GM12878 (cell line): ENCODE data around the gene DIAPH3. TPM values are rescaled to one million over a fixed set of nuclear protein-coding genes. Genes with fewer than 3 reads are reported as not detected.
"Not testable (repeated sequence)": the region's sequence is repeated elsewhere in the genome, so short reads cannot be mapped to it uniquely, and the experiment has no call there.

Source experiments
- ATAC-seq: fragments of 200-7000 bp; cut with Tn5 transposase; 3 replicates; pipeline ENCODE4 v1.9.1; 2020; ENCODE audit warnings: mild to moderate bottlenecking, moderate library complexity
- BruUV-seq: library from RNA; stranded (reverse); fragments of 400-500 nt; replicated peaks from 2 replicates; lab custom pipeline; 2021; lab: Mats Ljungman, UMichigan
- CTCF ChIA-PET: fragments of 300-600 bp; sonication (Branson Sonifier 250); formaldehyde crosslinking; extraction: SDS; loops from one replicate; lab custom pipeline; 2021; ENCODE audit warnings: inconsistent platforms; lab: Yijun Ruan, JAX
- POLR2A ChIA-PET: fragments of 350-600 bp; formaldehyde crosslinking; extraction: SDS; loops from one replicate; lab custom pipeline; 2021; ENCODE audit warnings: inconsistent platforms; lab: Charles Lee
- RAD21 ChIA-PET: fragments of 300-600 bp; sonication (Branson Sonifier 250); formaldehyde crosslinking; loops from one replicate; lab custom pipeline; 2023; ENCODE audit warnings: antibody characterized with exemption; ENCODE audit not compliant: unreplicated experiment; lab: Charles Lee
- SMC1A ChIA-PET: fragments of 300-600 bp; sonication (Branson Sonifier 250); formaldehyde crosslinking; loops from one replicate; lab custom pipeline; 2023; ENCODE audit not compliant: unreplicated experiment, uncharacterized antibody; lab: Charles Lee
- DNase-seq: peaks from one replicate; pipeline ENCODE4 v3.0.0-alpha.2; 2011; ENCODE audit warnings: low read depth, low spot score
- FAIRE-seq: peaks from 3 replicates; lab custom pipeline; 2011; peaks lifted over from hg19 to GRCh38; lab: Jason Lieb, UNC
- H2AFZ ChIP-seq: 2 replicates; pipeline ENCODE4 v1.6.0; 2011; ENCODE audit warnings: low read depth, low read length, control low read depth; ENCODE audit not compliant: control insufficient read depth
- H3K27ac ChIP-seq: 2 replicates; pipeline ENCODE4 v1.5.1; 2011; ENCODE audit warnings: control low read depth; ENCODE audit not compliant: control insufficient read depth, insufficient read depth
- H3K27me3 ChIP-seq, 2 experiments: replicated peaks in 1 of 2; 2 replicates each; pipeline versions ENCODE4 v1.6.0 to v1.6.1; 2011; ENCODE audit warnings: low read length in 1 of 2; ENCODE audit not compliant: control insufficient read depth in 2 of 2, insufficient read depth in 2 of 2
- H3K36me3 ChIP-seq, 2 experiments: 2 replicates each; pipeline ENCODE4 v1.5.1; 2011; ENCODE audit warnings: low read length in 1 of 2; ENCODE audit not compliant: control insufficient read depth in 2 of 2, insufficient read depth in 2 of 2
- H3K4me1 ChIP-seq: 2 replicates; pipeline ENCODE4 v1.6.1; 2011; ENCODE audit warnings: mild to moderate bottlenecking, low read length, moderate library complexity, mixed read lengths; ENCODE audit not compliant: control insufficient read depth, insufficient read depth
- H3K4me2 ChIP-seq: 2 replicates; pipeline ENCODE4 v1.6.0; 2011; ENCODE audit warnings: control low read depth; ENCODE audit not compliant: control insufficient read depth, insufficient read depth
- H3K4me3 ChIP-seq: fragments of 200-600 bp; sonication (generic); 2 replicates; pipeline ENCODE4 v1.5.1; 2016
- H3K79me2 ChIP-seq: 2 replicates; pipeline ENCODE4 v1.6.0; 2011; ENCODE audit warnings: low read length; ENCODE audit not compliant: control insufficient read depth, insufficient read depth
- H3K9ac ChIP-seq: 2 replicates; pipeline ENCODE4 v1.8.0; 2011; ENCODE audit warnings: low read length, control low read depth, mixed read lengths; ENCODE audit not compliant: control insufficient read depth, insufficient read depth
- H3K9me3 ChIP-seq: replicated peaks from 3 replicates; pipeline ENCODE4 v1.5.1; 2011; ENCODE audit warnings: mild to moderate bottlenecking, low read length; ENCODE audit not compliant: control insufficient read depth, insufficient read depth
- H4K20me1 ChIP-seq: 2 replicates; pipeline ENCODE4 v1.6.0; 2011; ENCODE audit not compliant: control insufficient read depth, insufficient read depth
- CBFB ChIP-seq: IDR thresholded peaks from 2 replicates; pipeline ENCODE4 v1.6.1; 2016; ENCODE audit warnings: antibody characterized with exemption, low read depth
- CEBPB ChIP-seq, 2 experiments: fragments of 150-350 bp in 1 of 2; IDR thresholded peaks; 2 replicates each; pipeline ENCODE4 v1.6.1; 2012 to 2014; ENCODE audit warnings: low read depth in 2 of 2, low read length in 2 of 2, borderline replicate concordance in 1 of 2, inconsistent platforms in 1 of 2
- CHD2 ChIP-seq: IDR thresholded peaks from 2 replicates; pipeline ENCODE4 v1.6.1; 2011; ENCODE audit warnings: low read depth, low read length, improper control_type of control experiment, borderline replicate concordance
- EED ChIP-seq: sonication (generic); IDR thresholded peaks from 2 replicates; pipeline ENCODE4 v1.6.1; 2016; ENCODE audit warnings: antibody characterized with exemption, low read depth
- EP300 ChIP-seq, 2 experiments: fragments of 150-350 bp in 1 of 2; IDR thresholded peaks; 2 replicates each; pipeline ENCODE4 v1.6.1; 2011 to 2012; ENCODE audit warnings: low read depth in 2 of 2, low read length in 2 of 2, borderline replicate concordance in 1 of 2, improper control_type of control experiment in 1 of 2, inconsistent platforms in 1 of 2; ENCODE audit not compliant: control insufficient read depth in 1 of 2
- HDAC2 ChIP-seq: fragments of 200-600 bp; sonication (generic); IDR thresholded peaks from 2 replicates; pipeline ENCODE4 v1.6.1; 2017
- MTA2 ChIP-seq: fragments of 450-650 bp; IDR thresholded peaks from 2 replicates; pipeline ENCODE4 v1.6.1; 2016; ENCODE audit warnings: low read depth, mild to moderate bottlenecking, moderate library complexity
- NFYA ChIP-seq: IDR thresholded peaks from 2 replicates; pipeline ENCODE4 v1.6.1; 2011; ENCODE audit warnings: low read depth, mild to moderate bottlenecking, low read length, improper control_type of control experiment, borderline replicate concordance
- NR2C2 ChIP-seq: IDR thresholded peaks from 2 replicates; pipeline ENCODE4 v1.6.1; 2011; ENCODE audit warnings: borderline replicate concordance, low read depth; ENCODE audit not compliant: control insufficient read depth, insufficient read length
- NR2F1 ChIP-seq: fragments of 450-650 bp; conservative IDR thresholded peaks from 2 replicates; pipeline ENCODE4 v1.6.1; 2017; ENCODE audit warnings: mild to moderate bottlenecking
- NRF1 ChIP-seq: conservative IDR thresholded peaks from 2 replicates; pipeline ENCODE4 v1.6.1; 2011; ENCODE audit warnings: mild to moderate bottlenecking, low read depth, low read length, improper control_type of control experiment
- PKNOX1 ChIP-seq: fragments of 450-650 bp; IDR thresholded peaks from 2 replicates; pipeline ENCODE4 v1.6.1; 2016; ENCODE audit warnings: mild to moderate bottlenecking
- PML ChIP-seq: IDR thresholded peaks from 2 replicates; pipeline ENCODE4 v1.6.1; 2012; ENCODE audit warnings: low read length, inconsistent platforms
- RAD51 ChIP-seq: fragments of 450-650 bp; IDR thresholded peaks from 2 replicates; pipeline ENCODE4 v1.6.1; 2016; ENCODE audit warnings: moderate library complexity, mild to moderate bottlenecking, inconsistent platforms
- RB1 ChIP-seq: fragments of 450-650 bp; formaldehyde crosslinking; IDR thresholded peaks from 2 replicates; pipeline ENCODE4 v1.6.1; 2017; ENCODE audit warnings: mild to moderate bottlenecking, borderline replicate concordance
- SP1 ChIP-seq: IDR thresholded peaks from one replicate; pipeline ENCODE4 v1.6.1; 2011; ENCODE audit warnings: low read depth, low read length
- SUZ12 ChIP-seq: fragments of 200-600 bp; sonication (generic); IDR thresholded peaks from one replicate; pipeline ENCODE4 v1.6.1; 2018; ENCODE audit warnings: antibody characterized with exemption, mild to moderate bottlenecking; ENCODE audit not compliant: unreplicated experiment
- ZNF24 ChIP-seq: fragments of 450-650 bp; IDR thresholded peaks from 2 replicates; pipeline ENCODE4 v1.6.1; 2017; ENCODE audit warnings: antibody characterized with exemption, mild to moderate bottlenecking
- WGBS: methylation state at CpG from one replicate; pipeline ENCODE4 v1.1.6; 2016; ENCODE audit warnings: low lambda C conversion rate; ENCODE audit not compliant: insufficient replicate concordance, insufficient coverage; ENCODE audit errors: missing lambda C conversion rate; 5-methylcytosine and 5-hydroxymethylcytosine counted together
- in situ Hi-C: fragments of 300-500 bp; cut with MboI; formaldehyde crosslinking; loops from 9 replicates; pipeline ENCODE4 v1.14.3; 2018; ENCODE audit warnings: mixed read lengths
- intact Hi-C: fragments of 100-400 bp; cut with micrococcal nuclease; formaldehyde crosslinking; loops from one replicate; pipeline ENCODE4 v1.14.2; 2022; ENCODE audit not compliant: unreplicated experiment
- polyA plus RNA-seq, 11 experiments: library from polyadenylated mRNA; depleted of rRNA in 4 of 11; unstranded in 6 of 11; stranded (reverse) in 5 of 11; fragments of >200 nt; fragmentation: Nextera tagmentation in 4 of 11; fragmentation: Illumina TruSeq in 1 of 11; extraction: Ambion mirVana in 4 of 11; extraction: Trizol in 1 of 11; gene quantifications; 1 replicate in 1 of 11; 2 replicates in 10 of 11; pipeline versions ENCODE4 v1.2.1 to v1.2.3, GENCODE V29; 2011 to 2016; ENCODE audit warnings: inconsistent platforms in 2 of 11, missing spikeins in 2 of 11, low read depth in 1 of 11
- total RNA-seq, 4 experiments: library from RNA; depleted of rRNA in 3 of 4; stranded (reverse); fragments of >200 nt in 3 of 4; fragmentation: Illumina TruSeq in 1 of 4; extraction: Trizol in 1 of 4; gene quantifications; 2 replicates each; pipeline versions ENCODE4 v1.2.1 to v1.2.3, GENCODE V29; 2013 to 2021
- TF ChIP-seq, protein P1 (sequence below): IDR thresholded peaks from 2 replicates; pipeline ENCODE4 v1.6.1; 2011; ENCODE audit warnings: borderline replicate concordance, low read depth, mild to moderate bottlenecking, moderate library complexity, mixed read lengths, low read length; ENCODE audit not compliant: insufficient read depth; ENCODE audit errors: extremely low read length
- TF ChIP-seq, protein P2 (sequence below): fragments of 450-650 bp; IDR thresholded peaks from 2 replicates; pipeline ENCODE4 v1.6.1; 2018; ENCODE audit warnings: borderline replicate concordance, mild to moderate bottlenecking; ENCODE audit not compliant: partially characterized antibody

The DIAPH3 gene
- total and polyA plus RNA-seq, 10 of the 15 experiments (the other 5 are each of a cell fraction or from before 2014, with no cell fraction given) = 10.1 to 25.2 (median 15.4) TPM

GRCh38 chr13:60051754-60052285 is 111.9 kb downstream of the DIAPH3 start:
- RAD21 ChIA-PET = no interaction called here
- no peak for FAIRE-seq

DNA sequence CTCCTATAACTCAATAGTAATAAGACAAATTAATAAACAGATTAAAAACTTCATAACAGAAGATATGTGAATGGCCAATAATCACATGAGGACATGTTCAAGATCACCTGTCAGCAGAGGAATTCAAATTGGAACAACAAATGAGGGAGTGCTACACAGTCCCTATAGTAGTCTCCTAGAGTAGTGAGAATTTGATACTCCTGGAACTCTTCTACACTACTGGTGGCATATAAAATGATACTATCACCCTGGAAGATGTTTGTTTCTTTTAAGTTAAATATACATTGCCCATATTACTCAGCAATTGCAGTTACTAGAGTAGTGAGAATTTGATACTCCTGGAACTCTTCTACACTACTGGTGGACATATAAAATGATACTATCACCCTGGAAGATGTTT is 115.4 kb downstream of the DIAPH3 start:
- H3K36me3 ChIP-seq, ATAC-seq, FAIRE-seq, H3K27me3 ChIP-seq, H4K20me1 ChIP-seq, H3K9me3 ChIP-seq, intact Hi-C loops, H3K4me3 ChIP-seq, CTCF ChIA-PET, H3K4me1 ChIP-seq, SMC1A ChIA-PET, H2AFZ ChIP-seq, in situ Hi-C loops, RAD21 ChIA-PET, POLR2A ChIA-PET, H3K9ac ChIP-seq, BruUV-seq, H3K4me2 ChIP-seq, H3K79me2 ChIP-seq, H3K27ac ChIP-seq, DNase-seq: not testable (repeated sequence)

More at GRCh38 chr13:60051754-60052285, 111.9 kb downstream of the DIAPH3 start:
- H2AFZ ChIP-seq = no peak overlapping the region; the same call in 1 of the 2 replicates
- H3K4me1 ChIP-seq = no peaks in the 10 kb centered on the region
- H3K36me3 ChIP-seq = no peaks in the 10 kb centered on the region
- in situ Hi-C loops (no loop called here), intact Hi-C loops (no loop called here)
- DNase-seq (no peak), ATAC-seq (no peak)
- no TSS peak for BruUV-seq
- H3K4me3 ChIP-seq = no peak overlapping the region
- no peak overlapping the region for H3K4me2 ChIP-seq
- no peak overlapping the region for H3K9ac ChIP-seq
- no peaks in the 10 kb centered on the region for H4K20me1 ChIP-seq
- ChIA-PET POLR2A (no interaction called here), CTCF (no interaction called here), SMC1A (no interaction called here)
- no peaks in the 10 kb centered on the region for H3K27me3 ChIP-seq
- H3K27ac ChIP-seq = no peak overlapping the region
- no peaks in the 10 kb centered on the region for H3K9me3 ChIP-seq
- TF ChIP-seq MTA2 = no peak
- no peak for TF ChIP-seq NRF1
- TF ChIP-seq CEBPB (IDR thresholded peaks at IDR 0.05; ENCODE audit: borderline replicate concordance in 1 of 2, low read depth in 2 of 2, low read length in 2 of 2) = no peak
- TF ChIP-seq, protein P1, sequence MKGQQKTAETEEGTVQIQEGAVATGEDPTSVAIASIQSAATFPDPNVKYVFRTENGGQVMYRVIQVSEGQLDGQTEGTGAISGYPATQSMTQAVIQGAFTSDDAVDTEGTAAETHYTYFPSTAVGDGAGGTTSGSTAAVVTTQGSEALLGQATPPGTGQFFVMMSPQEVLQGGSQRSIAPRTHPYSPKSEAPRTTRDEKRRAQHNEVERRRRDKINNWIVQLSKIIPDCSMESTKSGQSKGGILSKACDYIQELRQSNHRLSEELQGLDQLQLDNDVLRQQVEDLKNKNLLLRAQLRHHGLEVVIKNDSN = no peak
- no peak for TF ChIP-seq HDAC2
- TF ChIP-seq EP300 (IDR thresholded peaks at IDR 0.05; ENCODE audit: borderline replicate concordance in 1 of 2, control insufficient read depth in 1 of 2, low read depth in 2 of 2, low read length in 2 of 2) = no peak
- no peak for TF ChIP-seq RB1
- TF ChIP-seq PML = no peak
- TF ChIP-seq RAD51 = no peak
- TF ChIP-seq CBFB = no peak
- TF ChIP-seq SUZ12 = no peak
- no peak for TF ChIP-seq PKNOX1
- no peak for TF ChIP-seq CHD2
- TF ChIP-seq, protein P2, sequence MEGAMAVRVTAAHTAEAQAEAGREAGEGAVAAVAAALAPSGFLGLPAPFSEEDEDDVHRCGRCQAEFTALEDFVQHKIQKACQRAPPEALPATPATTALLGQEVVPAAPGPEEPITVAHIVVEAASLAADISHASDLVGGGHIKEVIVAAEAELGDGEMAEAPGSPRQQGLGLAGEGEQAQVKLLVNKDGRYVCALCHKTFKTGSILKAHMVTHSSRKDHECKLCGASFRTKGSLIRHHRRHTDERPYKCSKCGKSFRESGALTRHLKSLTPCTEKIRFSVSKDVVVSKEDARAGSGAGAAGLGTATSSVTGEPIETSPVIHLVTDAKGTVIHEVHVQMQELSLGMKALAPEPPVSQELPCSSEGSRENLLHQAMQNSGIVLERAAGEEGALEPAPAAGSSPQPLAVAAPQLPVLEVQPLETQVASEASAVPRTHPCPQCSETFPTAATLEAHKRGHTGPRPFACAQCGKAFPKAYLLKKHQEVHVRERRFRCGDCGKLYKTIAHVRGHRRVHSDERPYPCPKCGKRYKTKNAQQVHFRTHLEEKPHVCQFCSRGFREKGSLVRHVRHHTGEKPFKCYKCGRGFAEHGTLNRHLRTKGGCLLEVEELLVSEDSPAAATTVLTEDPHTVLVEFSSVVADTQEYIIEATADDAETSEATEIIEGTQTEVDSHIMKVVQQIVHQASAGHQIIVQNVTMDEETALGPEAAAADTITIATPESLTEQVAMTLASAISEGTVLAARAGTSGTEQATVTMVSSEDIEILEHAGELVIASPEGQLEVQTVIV = no peak
- TF ChIP-seq EED = no peak
- no peak for TF ChIP-seq NR2F1
- TF ChIP-seq SP1 = no peak
- TF ChIP-seq NR2C2 = no peak
- no peak for TF ChIP-seq NFYA
- TF ChIP-seq ZNF24 = no peak
- 95% methylated on average over 3 of the region's 3 CpGs for WGBS
- no peaks in the 10 kb centered on the region for H3K79me2 ChIP-seq
